B cell (primary cell): ENCODE measurements around the gene ACTN1.

ENCODE experiments used
- EZH2 ChIP-seq: IDR thresholded peaks from 2 replicates; pipeline ENCODE4 v1.6.1; 2012; ENCODE audit warnings: borderline replicate concordance, low read depth, mild to moderate bottlenecking, moderate library complexity, low read length; ENCODE audit not compliant: insufficient read depth, poor library complexity, severe bottlenecking
- TF ChIP-seq, protein P1 (sequence below): fragments of 200-600 bp; IDR thresholded peaks from one replicate; pipeline ENCODE4 v1.8.0; 2022; ENCODE audit warnings: antibody characterized with exemption, mild to moderate bottlenecking

DNA sequence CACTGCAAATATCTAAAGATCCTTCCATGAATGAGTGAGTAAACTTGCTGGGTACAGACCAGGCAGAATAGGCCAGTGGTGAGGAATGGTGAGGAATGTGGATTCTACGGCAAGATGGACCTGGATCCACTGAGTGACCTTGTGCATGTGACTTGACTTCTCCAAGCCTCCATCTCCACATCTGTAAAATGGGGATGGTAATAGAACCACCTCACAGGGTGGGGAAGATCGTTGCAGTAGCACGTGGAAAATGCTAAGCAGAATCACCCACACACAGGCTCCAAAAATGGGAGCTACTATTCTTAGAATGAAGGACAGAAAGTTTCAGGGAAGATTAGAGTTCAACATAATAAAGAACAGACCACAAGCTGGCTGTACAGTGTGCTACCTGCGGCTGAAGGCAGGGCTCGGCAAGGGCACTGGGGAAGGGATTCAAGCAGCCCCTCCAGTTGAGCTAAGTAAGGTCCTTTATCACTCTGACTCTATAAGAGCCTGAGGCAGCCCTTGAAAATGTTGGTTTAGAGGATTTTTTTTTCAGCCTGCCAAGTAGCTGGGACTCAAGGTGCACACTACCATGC, 47.5 kb downstream of the ACTN1 start:
- TF ChIP-seq, protein P1, sequence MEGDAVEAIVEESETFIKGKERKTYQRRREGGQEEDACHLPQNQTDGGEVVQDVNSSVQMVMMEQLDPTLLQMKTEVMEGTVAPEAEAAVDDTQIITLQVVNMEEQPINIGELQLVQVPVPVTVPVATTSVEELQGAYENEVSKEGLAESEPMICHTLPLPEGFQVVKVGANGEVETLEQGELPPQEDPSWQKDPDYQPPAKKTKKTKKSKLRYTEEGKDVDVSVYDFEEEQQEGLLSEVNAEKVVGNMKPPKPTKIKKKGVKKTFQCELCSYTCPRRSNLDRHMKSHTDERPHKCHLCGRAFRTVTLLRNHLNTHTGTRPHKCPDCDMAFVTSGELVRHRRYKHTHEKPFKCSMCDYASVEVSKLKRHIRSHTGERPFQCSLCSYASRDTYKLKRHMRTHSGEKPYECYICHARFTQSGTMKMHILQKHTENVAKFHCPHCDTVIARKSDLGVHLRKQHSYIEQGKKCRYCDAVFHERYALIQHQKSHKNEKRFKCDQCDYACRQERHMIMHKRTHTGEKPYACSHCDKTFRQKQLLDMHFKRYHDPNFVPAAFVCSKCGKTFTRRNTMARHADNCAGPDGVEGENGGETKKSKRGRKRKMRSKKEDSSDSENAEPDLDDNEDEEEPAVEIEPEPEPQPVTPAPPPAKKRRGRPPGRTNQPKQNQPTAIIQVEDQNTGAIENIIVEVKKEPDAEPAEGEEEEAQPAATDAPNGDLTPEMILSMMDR: no peak
- no peak for TF ChIP-seq EZH2
